ENCODE measurements around the gene PTPRN.

The PTPRN gene

GRCh38 chr2:219273937-219274336 lies 35.3 kb downstream of the PTPRN start:
- no peaks in the 10 kb centered on the region for H3K36me3 ChIP-seq (ENCODE audit: insufficient read depth, low read length)
- H3K9ac ChIP-seq (ENCODE audit: low read depth, low read length, poor library complexity, severe bottlenecking), result no peak overlapping the region

DNA sequence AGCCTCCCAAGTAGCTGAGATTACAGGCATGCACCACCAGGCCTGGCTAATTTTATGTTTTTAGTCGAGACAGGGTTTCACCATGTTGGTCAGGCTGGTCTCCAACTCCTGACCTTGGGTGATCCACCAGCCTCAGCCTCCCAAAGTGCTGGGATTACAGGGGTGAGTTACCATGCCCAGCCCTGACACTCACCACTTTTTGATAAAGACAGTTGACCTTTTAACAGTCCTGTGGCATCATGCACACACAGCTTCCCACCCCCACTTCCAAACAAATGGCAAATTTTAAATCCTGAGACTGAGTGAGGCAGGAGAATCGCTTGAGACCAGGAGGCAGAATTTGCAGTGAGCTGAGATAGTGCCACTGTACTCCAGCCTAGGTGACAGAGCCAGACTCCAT lies 36.2 kb downstream of the PTPRN start:
- Histone ChIP-seq H3K27me3 (ENCODE audit: insufficient read depth, low read length, poor library complexity, severe bottlenecking) (no peaks in the 10 kb centered on the region), H3K4me1 (ENCODE audit: insufficient read depth, low read length, poor library complexity, severe bottlenecking) (peaks cover 9% of the 10 kb centered on the region), H3K9me3 (ENCODE audit: insufficient read depth, low read depth, low read length) (no peaks in the 10 kb centered on the region), H2AFZ (ENCODE audit: low read length) (no peak overlapping the region), H3K79me2 (ENCODE audit: insufficient read depth, low read length) (no peaks in the 10 kb centered on the region), H3K9ac (ENCODE audit: low read depth, low read length, poor library complexity, severe bottlenecking) (no peak overlapping the region), H3K9me2 (replicated peaks; ENCODE audit: low read depth, low read length) (no peaks in the 10 kb centered on the region), H4K20me1 (ENCODE audit: insufficient read depth, low read length, poor library complexity, severe bottlenecking) (no peaks in the 10 kb centered on the region), H3K4me3 (ENCODE audit: low read length, poor library complexity, severe bottlenecking) (no peak overlapping the region), H3F3A (ENCODE audit: low read depth) (no peaks in the 10 kb centered on the region), H3K36me3 (ENCODE audit: insufficient read depth, low read length) (no peaks in the 10 kb centered on the region), H3K4me2 (ENCODE audit: low read depth, low read length, poor library complexity, severe bottlenecking) (no peak overlapping the region)
- TF ChIP-seq EZH2phosphoT487 (IDR thresholded peaks at IDR 0.05; ENCODE audit: borderline replicate concordance) (no peak), CTCF (conservative IDR thresholded peaks at IDR 0.05; ENCODE audit: low read length) (no peak)

More at GRCh38 chr2:219273937-219274336, 35.3 kb downstream of the PTPRN start:
- no peaks in the 10 kb centered on the region for H3K9me2 ChIP-seq (replicated peaks; ENCODE audit: low read depth, low read length)
- no peaks in the 10 kb centered on the region for H3K79me2 ChIP-seq (ENCODE audit: insufficient read depth, low read length)
- no peak overlapping the region for H3K4me3 ChIP-seq (ENCODE audit: low read length, poor library complexity, severe bottlenecking)
- H3K9me3 ChIP-seq (ENCODE audit: insufficient read depth, low read depth, low read length), result no peaks in the 10 kb centered on the region
- H4K20me1 ChIP-seq (ENCODE audit: insufficient read depth, low read length, poor library complexity, severe bottlenecking), result no peaks in the 10 kb centered on the region
- TF ChIP-seq CTCF (conservative IDR thresholded peaks at IDR 0.05; ENCODE audit: low read length), result no peak
- no peak for TF ChIP-seq EZH2phosphoT487 (IDR thresholded peaks at IDR 0.05; ENCODE audit: borderline replicate concordance)
- H3K27me3 ChIP-seq (ENCODE audit: insufficient read depth, low read length, poor library complexity, severe bottlenecking), result no peaks in the 10 kb centered on the region
- no peak overlapping the region for H3K4me2 ChIP-seq (ENCODE audit: low read depth, low read length, poor library complexity, severe bottlenecking)
- H2AFZ ChIP-seq (ENCODE audit: low read length), result no peak overlapping the region
- H3K4me1 ChIP-seq (ENCODE audit: insufficient read depth, low read length, poor library complexity, severe bottlenecking), result peaks cover 18% of the 10 kb centered on the region
- H3F3A ChIP-seq (ENCODE audit: low read depth), result no peaks in the 10 kb centered on the region

GRCh38 chr2:219272356-219272755 lies 36.8 kb downstream of the PTPRN start:
- no peaks in the 10 kb centered on the region for H3K27me3 ChIP-seq (ENCODE audit: insufficient read depth, low read length, poor library complexity, severe bottlenecking)
- H3K4me1 ChIP-seq (ENCODE audit: insufficient read depth, low read length, poor library complexity, severe bottlenecking), result peaks cover 2% of the 10 kb centered on the region
- H3K36me3 ChIP-seq (ENCODE audit: insufficient read depth, low read length), result no peaks in the 10 kb centered on the region
- no peaks in the 10 kb centered on the region for H3K79me2 ChIP-seq (ENCODE audit: insufficient read depth, low read length)
- no peak overlapping the region for H3K9ac ChIP-seq (ENCODE audit: low read depth, low read length, poor library complexity, severe bottlenecking)
- no peaks in the 10 kb centered on the region for H4K20me1 ChIP-seq (ENCODE audit: insufficient read depth, low read length, poor library complexity, severe bottlenecking)
- H3K4me3 ChIP-seq (ENCODE audit: low read length, poor library complexity, severe bottlenecking), result no peak overlapping the region
- H2AFZ ChIP-seq (ENCODE audit: low read length), result no peak overlapping the region
- H3K4me2 ChIP-seq (ENCODE audit: low read depth, low read length, poor library complexity, severe bottlenecking), result no peak overlapping the region
- H3K9me2 ChIP-seq (replicated peaks; ENCODE audit: low read depth, low read length), result no peaks in the 10 kb centered on the region
- no peaks in the 10 kb centered on the region for H3K9me3 ChIP-seq (ENCODE audit: insufficient read depth, low read depth, low read length)
- no peak for TF ChIP-seq EZH2phosphoT487 (IDR thresholded peaks at IDR 0.05; ENCODE audit: borderline replicate concordance)
- TF ChIP-seq CTCF (conservative IDR thresholded peaks at IDR 0.05; ENCODE audit: low read length), result no peak
- no peaks in the 10 kb centered on the region for H3F3A ChIP-seq (ENCODE audit: low read depth)
